Skin of body (tissue), 1 donor: ENCODE results near the gene GID8. TPM values are rescaled to one million over a fixed set of nuclear protein-coding genes. Genes with fewer than 3 reads are reported as not detected.

Experiments used
- total RNA-seq: library from RNA; depleted of rRNA; stranded (reverse); fragments of >200 nt; gene quantifications from one replicate; pipeline ENCODE4 v1.2.3, GENCODE V29; 2014

The GID8 gene
- total RNA-seq, 1 donor from 2014 or later = 41.8 TPM

Other genes starting within 250 kb of the GID8 start
- gene NTSR1, start 229.3 kb upstream of the GID8 start, total RNA-seq = 0.10 TPM
- gene MRGBP, start 141.7 kb upstream of the GID8 start, total RNA-seq = 9.3 TPM
- 17.8 TPM for gene OGFR, start 133.3 kb upstream of the GID8 start, total RNA-seq
- 17.8 TPM for gene COL9A3, start 121.1 kb upstream of the GID8 start, total RNA-seq
- gene TCFL5, start 76.3 kb upstream of the GID8 start, total RNA-seq = 11.3 TPM
- gene DIDO1, start 11.6 kb upstream of the GID8 start, total RNA-seq = 34.4 TPM
- 4.7 TPM for gene SLC17A9, start 14.6 kb downstream of the GID8 start, total RNA-seq
- not detected for gene BHLHE23, start 68.8 kb downstream of the GID8 start, total RNA-seq